ENCODE data around the gene BRD9.
"Not testable (repeated sequence)": the region's sequence is repeated elsewhere in the genome, so short reads cannot be mapped to it uniquely, and the experiment has no call there.

Gene BRD9

GRCh38 chr5:931570-932145, 39.1 kb upstream of the BRD9 start:
- H3K27ac Mint-ChIP-seq, result no peak overlapping the region
- peaks cover 50% of the 10 kb centered on the region for H3K27me3 Mint-ChIP-seq (ENCODE audit: low read depth)
- no peak for TF ChIP-seq CTCF (IDR thresholded peaks at IDR 0.05; ENCODE audit: unreplicated experiment in 3 of 3)
- no peak overlapping the region for H3K4me3 Mint-ChIP-seq
- H3K36me3 Mint-ChIP-seq (ENCODE audit: low read depth), result no peaks in the 10 kb centered on the region
- H3K4me1 Mint-ChIP-seq, result peaks cover 1% of the 10 kb centered on the region
- peaks cover 6% of the 10 kb centered on the region for H3K9me3 Mint-ChIP-seq

GRCh38 chr5:930866-931265, 38.3 kb upstream of the BRD9 start:
- Mint-ChIP-seq H3K9me3 (peaks cover 2% of the 10 kb centered on the region), H3K4me3 (no peak overlapping the region), H3K27ac (no peak overlapping the region), H3K4me1 (peaks cover 8% of the 10 kb centered on the region), H3K27me3 (ENCODE audit: low read depth) (peaks cover 52% of the 10 kb centered on the region), H3K36me3 (ENCODE audit: low read depth) (no peaks in the 10 kb centered on the region)
- TF ChIP-seq CTCF (IDR thresholded peaks at IDR 0.05; ENCODE audit: unreplicated experiment in 3 of 3), result no peak

GRCh38 chr5:929596-929995, 37.0 kb upstream of the BRD9 start:
- H3K36me3 Mint-ChIP-seq (ENCODE audit: low read depth), result no peaks in the 10 kb centered on the region
- H3K27ac Mint-ChIP-seq, result no peak overlapping the region
- H3K27me3 Mint-ChIP-seq (ENCODE audit: low read depth), result peaks cover 64% of the 10 kb centered on the region
- no peak for TF ChIP-seq CTCF (IDR thresholded peaks at IDR 0.05; ENCODE audit: unreplicated experiment in 3 of 3)
- peaks cover 2% of the 10 kb centered on the region for H3K9me3 Mint-ChIP-seq
- H3K4me1 Mint-ChIP-seq, result peaks cover 8% of the 10 kb centered on the region
- H3K4me3 Mint-ChIP-seq, result no peak overlapping the region

GRCh38 chr5:929182-929581, 36.6 kb upstream of the BRD9 start:
- H3K9me3 Mint-ChIP-seq; H3K27ac Mint-ChIP-seq; H3K4me1 Mint-ChIP-seq; H3K36me3 Mint-ChIP-seq (ENCODE audit: low read depth); H3K4me3 Mint-ChIP-seq: not testable (repeated sequence)
- H3K27me3 Mint-ChIP-seq (ENCODE audit: low read depth), result peaks cover 65% of the 10 kb centered on the region

GRCh38 chr5:927172-928015, 34.8 kb upstream of the BRD9 start:
- H3K9me3 Mint-ChIP-seq, result no peaks in the 10 kb centered on the region
- H3K4me1 Mint-ChIP-seq, result peaks cover 8% of the 10 kb centered on the region
- TF ChIP-seq CTCF (IDR thresholded peaks at IDR 0.05; ENCODE audit: unreplicated experiment in 3 of 3), result no peak
- peak overlapping the region; percentile 57 to 76 (median 70) for H3K4me3 Mint-ChIP-seq
- H3K27me3 Mint-ChIP-seq (ENCODE audit: low read depth), result peaks cover 68% of the 10 kb centered on the region
- H3K27ac Mint-ChIP-seq, result no peak overlapping the region
- H3K36me3 Mint-ChIP-seq (ENCODE audit: low read depth), result no peaks in the 10 kb centered on the region

- Mint-ChIP-seq H3K4me3 (peak overlapping the region; percentile 68 to 80 (median 73)), H3K9me3 (no peaks in the 10 kb centered on the region), H3K4me1 (peaks cover 8% of the 10 kb centered on the region), H3K27me3 (ENCODE audit: low read depth) (peaks cover 60% of the 10 kb centered on the region), H3K36me3 (ENCODE audit: low read depth) (no peaks in the 10 kb centered on the region), H3K27ac (no peak overlapping the region)
- TF ChIP-seq CTCF (IDR thresholded peaks at IDR 0.05; ENCODE audit: unreplicated experiment in 3 of 3), result peak; percentile 44 to 63 (median 49)
These were observed 34.0 kb upstream of the BRD9 start for GRCh38 chr5:926417-927171.
